HEK293 (cell line): ENCODE data around the gene BFSP2.

Experiments used
- CTCF ChIA-PET: fragments of 350-600 bp; formaldehyde crosslinking; extraction: SDS; loops from one replicate; lab custom pipeline; 2021; ENCODE audit warnings: antibody characterized with exemption; lab: Yijun Ruan, JAX
- POLR2A ChIA-PET: fragments of 300-600 bp; formaldehyde crosslinking; extraction: SDS; loops from one replicate; lab custom pipeline; 2020; ENCODE audit warnings: antibody characterized with exemption, inconsistent platforms; lab: Yijun Ruan, JAX
- H3K27ac ChIP-seq: fragments of 200-500 bp; sonication (Bioruptor generic); 2 replicates; pipeline ENCODE4 v1.5.1; 2014; ENCODE audit warnings: low read depth, low read length, control low read depth, inconsistent platforms; ENCODE audit errors: extremely low read depth
- H3K36me3 ChIP-seq, 2 experiments: fragments of 200-500 bp in 1 of 2; sonication (Bioruptor generic) in 1 of 2; 1 replicate in 1 of 2; 2 replicates in 1 of 2; pipeline ENCODE4 v1.5.1; 2014 to 2017; ENCODE audit warnings: inconsistent platforms in 2 of 2, low read length in 2 of 2; ENCODE audit not compliant: control insufficient read depth in 2 of 2, insufficient read depth in 1 of 2
- H3K4me1 ChIP-seq: fragments of 200-500 bp; sonication (Bioruptor generic); 2 replicates; pipeline ENCODE4 v1.5.1; 2014; ENCODE audit warnings: mild to moderate bottlenecking, low read length, inconsistent platforms; ENCODE audit not compliant: control insufficient read depth, insufficient read depth
- H3K4me3 ChIP-seq: 2 replicates; pipeline ENCODE4 v1.5.1; 2011; ENCODE audit warnings: low read depth, mild to moderate bottlenecking, control low read depth, low read length, moderate library complexity
- H3K9me3 ChIP-seq: fragments of 200-500 bp; sonication (Bioruptor generic); 2 replicates; pipeline ENCODE4 v1.5.1; 2014; ENCODE audit warnings: low read depth, low read length, inconsistent platforms; ENCODE audit not compliant: control insufficient read depth, insufficient read depth
- GLI4 ChIP-seq: fragments of 450-650 bp; formaldehyde crosslinking; IDR thresholded peaks from 2 replicates; pipeline ENCODE4 v1.5.1; 2016; ENCODE audit warnings: missing biosample characterization, missing genetic modification characterization
- GLIS2 ChIP-seq: fragments of 450-650 bp; formaldehyde crosslinking; IDR thresholded peaks from 2 replicates; pipeline ENCODE4 v1.5.1; 2016; ENCODE audit warnings: missing biosample characterization, missing genetic modification characterization
- KLF9 ChIP-seq: fragments of 450-650 bp; formaldehyde crosslinking; IDR thresholded peaks from 2 replicates; pipeline ENCODE4 v1.5.1; 2016; ENCODE audit warnings: missing biosample characterization, missing genetic modification characterization, low read depth
- SALL2 ChIP-seq: fragments of 450-650 bp; formaldehyde crosslinking; IDR thresholded peaks from 2 replicates; pipeline ENCODE4 v1.5.0; 2017; ENCODE audit warnings: missing biosample characterization, mild to moderate bottlenecking, missing genetic modification characterization, borderline replicate concordance
- ZBTB7A ChIP-seq: fragments of 450-650 bp; formaldehyde crosslinking; IDR thresholded peaks from 2 replicates; pipeline ENCODE4 v1.5.1; 2016; ENCODE audit warnings: low read depth, missing biosample characterization, missing genetic modification characterization
- ZNF10 ChIP-seq: fragments of 450-650 bp; formaldehyde crosslinking; IDR thresholded peaks from 2 replicates; pipeline ENCODE4 v1.5.1; 2017; ENCODE audit warnings: missing biosample characterization, missing genetic modification characterization
- ZNF121 ChIP-seq: fragments of 450-650 bp; formaldehyde crosslinking; IDR thresholded peaks from 2 replicates; pipeline ENCODE4 v1.5.1; 2016; ENCODE audit warnings: missing biosample characterization, missing genetic modification characterization
- ZNF140 ChIP-seq: fragments of 450-650 bp; formaldehyde crosslinking; IDR thresholded peaks from 2 replicates; pipeline ENCODE4 v1.5.1; 2016; ENCODE audit warnings: missing biosample characterization, missing genetic modification characterization
- ZNF155 ChIP-seq: fragments of 450-650 bp; formaldehyde crosslinking; IDR thresholded peaks from 2 replicates; pipeline ENCODE4 v1.5.1; 2016; ENCODE audit warnings: missing biosample characterization, missing genetic modification characterization
- ZNF202 ChIP-seq: fragments of 450-650 bp; formaldehyde crosslinking; IDR thresholded peaks from 2 replicates; pipeline ENCODE4 v1.5.1; 2016; ENCODE audit warnings: missing biosample characterization, missing genetic modification characterization, borderline replicate concordance
- ZNF239 ChIP-seq: fragments of 450-650 bp; formaldehyde crosslinking; IDR thresholded peaks from 2 replicates; pipeline ENCODE4 v1.5.1; 2016; ENCODE audit warnings: missing biosample characterization, missing genetic modification characterization
- ZNF248 ChIP-seq: fragments of 450-650 bp; formaldehyde crosslinking; IDR thresholded peaks from 2 replicates; pipeline ENCODE4 v1.5.1; 2017; ENCODE audit warnings: missing biosample characterization, missing genetic modification characterization
- ZNF274 ChIP-seq, 2 experiments: fragments of 200-500 bp in 1 of 2; fragments of 450-650 bp in 1 of 2; sonication (Bioruptor generic) in 1 of 2; formaldehyde crosslinking in 1 of 2; IDR thresholded peaks; 2 replicates each; pipeline versions ENCODE4 v1.5.1 to v1.6.1; 2014 to 2016; ENCODE audit warnings: borderline replicate concordance in 1 of 2, inconsistent platforms in 1 of 2, low read length in 1 of 2, missing biosample characterization in 1 of 2, missing genetic modification characterization in 1 of 2
- ZNF341 ChIP-seq: fragments of 450-650 bp; formaldehyde crosslinking; IDR thresholded peaks from 2 replicates; pipeline ENCODE4; 2016; ENCODE audit warnings: low read depth, missing biosample characterization, missing genetic modification characterization
- ZNF473 ChIP-seq: fragments of 450-650 bp; formaldehyde crosslinking; IDR thresholded peaks from 2 replicates; pipeline ENCODE4 v1.5.1; 2017; ENCODE audit warnings: missing biosample characterization, missing genetic modification characterization
- ZNF660 ChIP-seq: fragments of 450-650 bp; IDR thresholded peaks from 2 replicates; pipeline ENCODE4 v1.5.1; 2018; ENCODE audit warnings: missing biosample characterization, mild to moderate bottlenecking, missing genetic modification characterization
- TF ChIP-seq, protein P1 (sequence below): fragments of 450-650 bp; formaldehyde crosslinking; IDR thresholded peaks from 2 replicates; pipeline ENCODE4; 2016; ENCODE audit warnings: missing biosample characterization, missing genetic modification characterization
- TF ChIP-seq, protein P2 (sequence below): fragments of 450-650 bp; formaldehyde crosslinking; IDR thresholded peaks from 2 replicates; pipeline ENCODE4 v1.5.1; 2016; ENCODE audit warnings: missing biosample characterization, missing genetic modification characterization
- TF ChIP-seq, protein P3 (sequence below): fragments of 450-650 bp; formaldehyde crosslinking; IDR thresholded peaks from 2 replicates; pipeline ENCODE4 v1.5.1; 2016; ENCODE audit warnings: missing biosample characterization, missing genetic modification characterization

The BFSP2 gene

DNA sequence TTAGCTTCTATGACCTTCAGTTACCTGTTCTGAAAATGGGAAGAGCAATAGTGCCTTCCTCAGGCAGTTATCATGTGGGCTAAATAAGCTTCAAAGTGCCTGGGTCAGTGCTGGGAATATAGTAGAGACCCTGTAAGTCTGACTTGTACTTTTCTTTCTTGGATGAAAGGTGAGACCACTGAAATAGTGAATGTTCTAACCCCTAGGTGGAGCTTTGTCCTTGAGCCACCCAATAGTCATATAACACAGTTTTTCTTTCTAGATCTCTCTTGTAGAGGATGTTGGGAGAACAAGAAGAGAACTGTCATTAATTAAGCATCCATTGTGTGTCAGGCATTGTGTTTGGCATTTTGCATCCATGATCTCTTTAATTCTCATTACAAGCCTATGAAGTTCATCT, 13.0 kb upstream of the BFSP2 start:
- ChIA-PET POLR2A (no interaction called here), CTCF (interaction anchor here (0.7 to 1.3 kb wide), 2 partner anchors 656 to 661 kb away, joined by 3 to 5 read pairs; no protein-coding TSS in a partner anchor)
- Histone ChIP-seq H3K27ac (no peak overlapping the region), H3K36me3 (no peaks in the 10 kb centered on the region), H3K4me1 (no peaks in the 10 kb centered on the region), H3K4me3 (no peak overlapping the region), H3K9me3 (no peaks in the 10 kb centered on the region)
- no peak for TF ChIP-seq ZBTB7A (tag by site-specific recombination)
- TF ChIP-seq ZNF248 (tag by site-specific recombination): no peak
- TF ChIP-seq GLIS2 (tag by site-specific recombination): no peak

DNA sequence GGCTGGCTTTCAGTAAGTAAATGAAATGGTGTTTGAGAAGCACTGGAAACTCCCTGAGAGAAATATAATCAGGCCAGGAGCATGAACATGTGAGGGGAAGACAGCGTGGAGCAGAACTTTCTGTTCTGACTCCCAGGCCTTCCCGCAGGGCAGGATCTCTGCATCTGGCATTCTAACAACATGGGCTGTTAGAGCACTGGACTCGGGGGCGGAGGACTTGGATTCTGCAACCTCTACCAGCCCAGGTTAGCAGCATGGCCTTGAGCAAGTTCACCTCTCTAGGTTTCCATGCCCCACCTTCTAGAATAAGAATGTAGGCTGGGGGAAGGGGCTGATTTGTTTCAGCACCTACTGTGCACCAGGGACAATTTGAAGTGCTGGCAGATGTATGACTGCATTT, 12.5 kb upstream of the BFSP2 start:
- no peaks in the 10 kb centered on the region for H3K9me3 ChIP-seq
- POLR2A ChIA-PET: no interaction called here
- TF ChIP-seq ZNF121: no peak
- TF ChIP-seq, all 188 proteins: peak for 0
- no peak overlapping the region for H3K27ac ChIP-seq
- no peaks in the 10 kb centered on the region for H3K36me3 ChIP-seq
- H3K4me1 ChIP-seq: no peaks in the 10 kb centered on the region
- CTCF ChIA-PET: interaction anchor here (0.5 to 1.3 kb wide), 2 partner anchors 615 to 661 kb away, joined by 5 read pairs; no protein-coding TSS in a partner anchor
- H3K4me3 ChIP-seq: no peak overlapping the region

DNA sequence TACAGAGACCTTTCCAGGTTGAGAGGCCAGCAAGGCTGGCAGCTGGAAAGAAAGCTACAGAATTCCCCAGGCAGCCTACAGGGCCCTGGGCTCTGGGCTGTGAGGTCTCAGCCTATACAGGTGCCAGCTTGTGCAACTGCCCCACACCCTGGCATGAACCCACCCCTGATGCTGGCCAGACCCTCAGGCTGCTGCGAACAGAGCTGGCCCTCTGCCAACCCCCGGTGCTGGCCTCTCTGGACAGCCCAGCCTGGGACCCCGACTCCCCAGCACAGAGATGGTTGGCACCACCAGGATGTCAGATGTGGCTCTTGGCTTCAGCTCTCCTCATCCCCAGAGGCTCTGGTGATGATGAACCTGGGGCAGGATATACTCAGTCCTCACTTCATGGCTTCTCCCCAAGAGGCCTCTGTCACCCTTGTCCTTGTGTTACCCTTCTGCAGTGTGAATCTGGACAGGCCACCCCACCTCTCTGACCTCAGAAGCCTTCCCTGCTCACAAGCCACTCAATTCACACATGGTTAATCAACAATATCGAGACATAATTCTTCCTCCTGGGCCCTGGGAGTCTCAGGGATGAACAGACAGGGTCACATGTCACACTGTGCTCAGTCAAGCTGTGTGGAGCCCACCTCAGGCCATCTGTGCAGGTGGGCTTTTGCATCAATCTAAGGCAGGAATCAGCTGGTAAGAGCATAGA, 11.0 kb upstream of the BFSP2 start:
- no peaks in the 10 kb centered on the region for H3K9me3 ChIP-seq
- H3K4me1 ChIP-seq: no peaks in the 10 kb centered on the region
- TF ChIP-seq ZNF155 (tag by site-specific recombination) (no peak), ZNF202 (no peak)
- TF ChIP-seq, protein P1, sequence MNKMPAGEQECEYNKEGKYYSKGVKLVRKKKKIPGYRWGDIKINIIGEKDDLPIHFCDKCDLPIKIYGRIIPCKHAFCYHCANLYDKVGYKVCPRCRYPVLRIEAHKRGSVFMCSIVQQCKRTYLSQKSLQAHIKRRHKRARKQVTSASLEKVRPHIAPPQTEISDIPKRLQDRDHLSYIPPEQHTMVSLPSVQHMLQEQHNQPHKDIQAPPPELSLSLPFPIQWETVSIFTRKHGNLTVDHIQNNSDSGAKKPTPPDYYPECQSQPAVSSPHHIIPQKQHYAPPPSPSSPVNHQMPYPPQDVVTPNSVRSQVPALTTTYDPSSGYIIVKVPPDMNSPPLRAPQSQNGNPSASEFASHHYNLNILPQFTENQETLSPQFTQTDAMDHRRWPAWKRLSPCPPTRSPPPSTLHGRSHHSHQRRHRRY: no peak
- TF ChIP-seq, all 188 proteins: peak for 0
- Histone ChIP-seq H3K27ac (no peak overlapping the region), H3K36me3 (no peaks in the 10 kb centered on the region), H3K4me3 (no peak overlapping the region)
- CTCF ChIA-PET: interaction anchor here (0.6 to 1.8 kb wide), 2 partner anchors 13 to 347 kb away, joined by 3 to 5 read pairs; no protein-coding TSS in a partner anchor
- POLR2A ChIA-PET: no interaction called here

DNA sequence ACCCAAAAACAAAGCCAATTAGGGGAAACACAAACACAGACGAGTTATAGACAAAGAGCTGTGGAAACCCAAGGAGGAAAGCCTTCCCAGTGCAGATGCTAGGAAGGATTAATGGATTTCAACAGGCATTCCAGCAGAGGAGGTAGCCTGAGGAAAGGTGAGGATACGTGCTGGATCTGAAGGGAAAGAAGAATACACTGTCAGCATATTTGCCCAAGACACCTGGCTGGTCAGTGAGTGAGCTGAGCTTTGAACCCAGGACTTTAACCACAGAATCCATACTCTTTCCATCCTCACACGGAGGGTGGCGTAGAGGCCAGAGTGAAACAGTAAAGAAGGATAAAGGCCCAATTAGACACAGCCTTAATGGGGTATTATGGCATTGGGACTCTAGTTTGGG, 9.1 kb upstream of the BFSP2 start:
- POLR2A ChIA-PET: no interaction called here
- Histone ChIP-seq H3K4me1 (no peaks in the 10 kb centered on the region), H3K4me3 (no peak overlapping the region), H3K27ac (no peak overlapping the region), H3K9me3 (no peaks in the 10 kb centered on the region), H3K36me3 (no peaks in the 10 kb centered on the region)
- TF ChIP-seq ZNF10 (tag by site-specific recombination) (no peak), ZNF274 (IDR thresholded peaks at IDR 0.05; ENCODE audit: low read length) (no peak), ZNF274 (tag by site-specific recombination; IDR thresholded peaks at IDR 0.05; ENCODE audit: borderline replicate concordance) (no peak), ZNF660 (no peak), ZNF239 (no peak), GLI4 (no peak), ZNF473 (tag by site-specific recombination) (no peak), SALL2 (tag by site-specific recombination) (no peak), KLF9 (tag by site-specific recombination) (no peak), ZNF341 (tag by site-specific recombination) (no peak), ZNF140 (tag by site-specific recombination) (no peak)
- TF ChIP-seq, protein P2, sequence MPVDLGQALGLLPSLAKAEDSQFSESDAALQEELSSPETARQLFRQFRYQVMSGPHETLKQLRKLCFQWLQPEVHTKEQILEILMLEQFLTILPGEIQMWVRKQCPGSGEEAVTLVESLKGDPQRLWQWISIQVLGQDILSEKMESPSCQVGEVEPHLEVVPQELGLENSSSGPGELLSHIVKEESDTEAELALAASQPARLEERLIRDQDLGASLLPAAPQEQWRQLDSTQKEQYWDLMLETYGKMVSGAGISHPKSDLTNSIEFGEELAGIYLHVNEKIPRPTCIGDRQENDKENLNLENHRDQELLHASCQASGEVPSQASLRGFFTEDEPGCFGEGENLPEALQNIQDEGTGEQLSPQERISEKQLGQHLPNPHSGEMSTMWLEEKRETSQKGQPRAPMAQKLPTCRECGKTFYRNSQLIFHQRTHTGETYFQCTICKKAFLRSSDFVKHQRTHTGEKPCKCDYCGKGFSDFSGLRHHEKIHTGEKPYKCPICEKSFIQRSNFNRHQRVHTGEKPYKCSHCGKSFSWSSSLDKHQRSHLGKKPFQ (tag by site-specific recombination): no peak
- TF ChIP-seq, protein P3, sequence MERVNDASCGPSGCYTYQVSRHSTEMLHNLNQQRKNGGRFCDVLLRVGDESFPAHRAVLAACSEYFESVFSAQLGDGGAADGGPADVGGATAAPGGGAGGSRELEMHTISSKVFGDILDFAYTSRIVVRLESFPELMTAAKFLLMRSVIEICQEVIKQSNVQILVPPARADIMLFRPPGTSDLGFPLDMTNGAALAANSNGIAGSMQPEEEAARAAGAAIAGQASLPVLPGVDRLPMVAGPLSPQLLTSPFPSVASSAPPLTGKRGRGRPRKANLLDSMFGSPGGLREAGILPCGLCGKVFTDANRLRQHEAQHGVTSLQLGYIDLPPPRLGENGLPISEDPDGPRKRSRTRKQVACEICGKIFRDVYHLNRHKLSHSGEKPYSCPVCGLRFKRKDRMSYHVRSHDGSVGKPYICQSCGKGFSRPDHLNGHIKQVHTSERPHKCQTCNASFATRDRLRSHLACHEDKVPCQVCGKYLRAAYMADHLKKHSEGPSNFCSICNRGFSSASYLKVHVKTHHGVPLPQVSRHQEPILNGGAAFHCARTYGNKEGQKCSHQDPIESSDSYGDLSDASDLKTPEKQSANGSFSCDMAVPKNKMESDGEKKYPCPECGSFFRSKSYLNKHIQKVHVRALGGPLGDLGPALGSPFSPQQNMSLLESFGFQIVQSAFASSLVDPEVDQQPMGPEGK (tag by site-specific recombination): no peak
- CTCF ChIA-PET: interaction anchor here (0.6 kb wide), 1 partner anchor 16 kb away, joined by 3 read pairs; no protein-coding TSS in a partner anchor
